Mucosa of stomach (tissue), 1 donor: Measurements from ENCODE around the gene HIP1R.

Source experiments
- H3K27me3 ChIP-seq: one replicate; pipeline ENCODE4 v1.7.0; 2013; ENCODE audit warnings: mild to moderate bottlenecking, low read length; ENCODE audit not compliant: control insufficient read depth, insufficient read depth
- H3K36me3 ChIP-seq: one replicate; pipeline ENCODE4 v1.7.0; 2013; ENCODE audit warnings: low read length; ENCODE audit not compliant: control insufficient read depth, insufficient read depth
- H3K4me1 ChIP-seq: one replicate; pipeline ENCODE4 v1.7.0; 2013; ENCODE audit warnings: mild to moderate bottlenecking, low read length; ENCODE audit not compliant: control insufficient read depth, insufficient read depth
- H3K4me3 ChIP-seq: one replicate; pipeline ENCODE4 v1.7.0; 2013; ENCODE audit warnings: low read length
- H3K9ac ChIP-seq: one replicate; pipeline ENCODE4 v1.7.0; 2013; ENCODE audit warnings: mild to moderate bottlenecking, low read length, moderate library complexity
- H3K9me3 ChIP-seq: one replicate; pipeline ENCODE4 v1.7.0; 2013; ENCODE audit warnings: mild to moderate bottlenecking, low read length, moderate library complexity; ENCODE audit not compliant: control insufficient read depth
- donor health status: Pancreatic carcinoma.

HIP1R gene

DNA sequence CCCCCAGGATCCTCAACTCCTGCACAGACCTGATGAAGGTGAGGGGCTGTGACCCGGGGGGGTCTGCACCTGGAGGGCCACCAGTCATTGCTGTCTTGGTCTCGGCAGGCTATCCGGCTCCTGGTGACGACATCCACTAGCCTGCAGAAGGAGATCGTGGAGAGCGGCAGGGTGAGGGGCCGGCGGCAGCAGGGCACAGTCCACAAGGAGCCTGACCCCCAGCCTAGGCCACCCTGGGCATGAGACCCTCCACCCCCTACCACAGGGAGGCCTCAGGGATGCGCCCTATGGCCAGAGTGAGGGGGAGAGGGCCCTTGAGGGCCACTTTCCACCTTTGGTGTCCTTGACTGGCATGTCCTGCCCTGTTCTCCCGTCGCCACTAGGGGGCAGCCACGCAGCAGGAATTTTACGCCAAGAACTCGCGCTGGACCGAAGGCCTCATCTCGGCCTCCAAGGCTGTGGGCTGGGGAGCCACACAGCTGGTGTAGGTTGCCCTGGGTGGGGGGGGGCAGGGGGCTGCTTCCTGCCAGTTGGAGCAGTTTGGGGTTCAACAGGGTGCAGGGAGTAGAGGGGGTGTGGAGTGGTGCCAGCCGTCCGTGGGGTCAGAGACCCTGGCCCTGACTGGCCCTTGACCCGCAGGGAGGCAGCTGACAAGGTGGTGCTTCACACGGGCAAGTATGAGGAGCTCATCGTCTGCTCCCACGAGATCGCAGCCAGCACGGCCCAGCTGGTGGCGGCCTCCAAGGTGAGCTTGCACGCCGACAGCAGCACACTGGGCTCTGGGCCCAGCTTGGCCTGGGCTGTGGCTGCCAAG, 25.0 kb downstream of the HIP1R start:
- Histone ChIP-seq H3K36me3 (peaks cover under 1% of the 10 kb centered on the region), H3K4me3 (no peak overlapping the region), H3K4me1 (peaks cover 30% of the 10 kb centered on the region), H3K9ac (no peak overlapping the region), H3K27me3 (no peaks in the 10 kb centered on the region), H3K9me3 (no peaks in the 10 kb centered on the region)

DNA sequence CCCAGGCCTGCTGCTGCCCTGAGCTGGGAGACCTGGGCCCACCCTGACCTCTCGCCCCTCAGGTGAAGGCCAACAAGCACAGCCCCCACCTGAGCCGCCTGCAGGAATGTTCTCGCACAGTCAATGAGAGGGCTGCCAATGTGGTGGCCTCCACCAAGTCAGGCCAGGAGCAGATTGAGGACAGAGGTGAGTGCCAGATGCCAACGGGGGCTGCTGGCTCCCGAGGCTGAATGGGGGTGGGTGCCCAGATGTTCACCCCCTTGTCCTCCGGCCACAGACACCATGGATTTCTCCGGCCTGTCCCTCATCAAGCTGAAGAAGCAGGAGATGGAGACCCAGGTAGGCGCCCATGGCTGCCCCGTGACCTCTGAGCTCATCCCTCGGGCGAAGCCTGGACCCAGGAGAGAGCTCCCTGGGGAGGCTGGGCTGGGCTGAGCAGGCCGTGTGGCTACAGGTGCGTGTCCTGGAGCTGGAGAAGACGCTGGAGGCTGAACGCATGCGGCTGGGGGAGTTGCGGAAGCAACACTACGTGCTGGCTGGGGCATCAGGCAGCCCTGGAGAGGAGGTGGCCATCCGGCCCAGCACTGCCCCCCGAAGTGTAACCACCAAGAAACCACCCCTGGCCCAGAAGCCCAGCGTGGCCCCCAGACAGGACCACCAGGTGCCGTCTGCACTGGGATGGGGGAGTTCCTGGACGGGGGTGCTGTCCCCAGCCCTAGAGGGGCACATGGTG, 25.8 kb downstream of the HIP1R start:
- Histone ChIP-seq H3K9me3 (no peaks in the 10 kb centered on the region), H3K4me3 (no peak overlapping the region), H3K9ac (no peak overlapping the region), H3K4me1 (peaks cover 30% of the 10 kb centered on the region), H3K36me3 (peaks cover 8% of the 10 kb centered on the region), H3K27me3 (no peaks in the 10 kb centered on the region)

DNA sequence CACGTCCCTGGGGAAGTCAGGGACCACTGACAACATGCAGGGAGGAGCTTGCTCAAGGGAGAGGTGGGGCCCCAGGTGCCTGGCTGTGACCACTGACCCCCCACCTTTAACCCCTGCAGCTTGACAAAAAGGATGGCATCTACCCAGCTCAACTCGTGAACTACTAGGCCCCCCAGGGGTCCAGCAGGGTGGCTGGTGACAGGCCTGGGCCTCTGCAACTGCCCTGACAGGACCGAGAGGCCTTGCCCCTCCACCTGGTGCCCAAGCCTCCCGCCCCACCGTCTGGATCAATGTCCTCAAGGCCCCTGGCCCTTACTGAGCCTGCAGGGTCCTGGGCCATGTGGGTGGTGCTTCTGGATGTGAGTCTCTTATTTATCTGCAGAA, 26.3 kb downstream of the HIP1R start:
- H3K4me1 ChIP-seq: peaks cover 30% of the 10 kb centered on the region
- H3K27me3 ChIP-seq: no peaks in the 10 kb centered on the region
- H3K36me3 ChIP-seq: peaks cover 8% of the 10 kb centered on the region
- no peak overlapping the region for H3K9ac ChIP-seq
- no peaks in the 10 kb centered on the region for H3K9me3 ChIP-seq
- H3K4me3 ChIP-seq: no peak overlapping the region

DNA sequence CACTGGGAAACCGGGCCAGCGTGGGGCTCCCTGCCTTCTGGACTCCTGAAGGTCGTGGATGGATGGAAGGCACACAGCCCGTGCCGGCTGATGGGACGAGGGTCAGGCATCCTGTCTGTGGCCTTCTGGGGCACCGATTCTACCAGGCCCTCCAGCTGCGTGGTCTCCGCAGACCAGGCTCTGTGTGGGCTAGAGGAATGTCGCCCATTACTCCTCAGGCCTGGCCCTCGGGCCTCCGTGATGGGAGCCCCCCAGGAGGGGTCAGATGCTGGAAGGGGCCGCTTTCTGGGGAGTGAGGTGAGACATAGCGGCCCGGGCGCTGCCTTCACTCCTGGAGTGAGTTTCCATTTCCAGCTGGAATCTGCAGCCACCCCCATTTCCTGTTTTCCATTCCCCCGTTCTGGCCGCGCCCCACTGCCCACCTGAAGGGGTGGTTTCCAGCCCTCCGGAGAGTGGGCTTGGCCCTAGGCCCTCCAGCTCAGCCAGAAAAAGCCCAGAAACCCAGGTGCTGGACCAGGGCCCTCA, 26.9 kb downstream of the HIP1R start:
- Histone ChIP-seq H3K36me3 (peaks cover 8% of the 10 kb centered on the region), H3K9ac (no peak overlapping the region), H3K27me3 (no peaks in the 10 kb centered on the region), H3K4me1 (peaks cover 30% of the 10 kb centered on the region), H3K4me3 (no peak overlapping the region), H3K9me3 (no peaks in the 10 kb centered on the region)

DNA sequence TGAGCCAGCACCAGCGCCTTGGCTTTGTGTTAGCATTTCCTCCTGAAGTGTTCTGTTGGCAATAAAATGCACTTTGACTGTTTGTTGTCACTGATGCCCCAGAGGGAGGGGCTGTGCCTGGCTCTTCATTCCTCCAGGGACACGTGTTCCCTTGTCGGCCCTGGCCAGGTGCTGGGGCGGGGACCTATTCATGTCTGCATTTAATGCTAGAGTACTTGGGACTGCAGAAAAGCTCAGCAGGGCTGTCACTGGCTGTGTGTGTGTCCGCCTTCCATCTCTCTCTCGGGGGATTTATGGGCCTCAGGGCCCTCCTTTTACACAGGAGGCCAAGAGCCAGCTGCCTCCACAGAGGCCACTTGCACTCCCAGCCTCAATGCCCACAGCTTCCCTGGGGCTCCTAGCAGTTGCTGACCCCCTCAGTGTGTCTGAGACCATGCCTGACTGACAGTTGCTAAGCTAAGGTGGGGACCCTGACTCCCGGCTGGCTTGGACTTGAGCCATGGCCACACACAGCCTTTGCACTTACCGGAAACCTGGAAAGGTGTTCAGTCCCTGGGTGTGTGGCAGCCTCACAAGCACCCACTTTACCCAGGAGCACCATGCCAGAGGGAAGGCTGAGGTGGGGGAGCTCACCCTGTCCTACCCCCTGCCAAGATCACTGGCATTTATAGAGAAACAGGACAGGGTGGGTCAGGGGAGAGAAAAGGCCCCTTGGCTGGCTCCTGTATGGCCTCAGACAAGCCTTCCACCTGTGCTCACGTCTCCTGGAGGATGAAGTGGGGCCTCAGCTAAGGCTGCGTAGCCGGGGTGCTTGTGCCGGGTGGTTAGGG, 27.8 kb downstream of the HIP1R start:
- H3K9ac ChIP-seq: no peak overlapping the region
- peaks cover 8% of the 10 kb centered on the region for H3K36me3 ChIP-seq
- H3K4me1 ChIP-seq: peaks cover 32% of the 10 kb centered on the region
- no peaks in the 10 kb centered on the region for H3K9me3 ChIP-seq
- H3K4me3 ChIP-seq: no peak overlapping the region
- H3K27me3 ChIP-seq: no peaks in the 10 kb centered on the region

GRCh38 chr12:122864894-122865253, 29.6 kb downstream of the HIP1R start:
- H3K4me3 ChIP-seq: no peak overlapping the region
- H3K27me3 ChIP-seq: no peaks in the 10 kb centered on the region
- H3K9ac ChIP-seq: no peak overlapping the region
- H3K36me3 ChIP-seq: peaks cover 15% of the 10 kb centered on the region
- no peaks in the 10 kb centered on the region for H3K9me3 ChIP-seq
- H3K4me1 ChIP-seq: peaks cover 40% of the 10 kb centered on the region

- Histone ChIP-seq H3K4me1 (peaks cover 45% of the 10 kb centered on the region), H3K9me3 (no peaks in the 10 kb centered on the region), H3K27me3 (no peaks in the 10 kb centered on the region), H3K9ac (no peak overlapping the region), H3K36me3 (peaks cover 15% of the 10 kb centered on the region), H3K4me3 (no peak overlapping the region)
These were observed 30.3 kb downstream of the HIP1R start for GRCh38 chr12:122865268-122866231.

DNA sequence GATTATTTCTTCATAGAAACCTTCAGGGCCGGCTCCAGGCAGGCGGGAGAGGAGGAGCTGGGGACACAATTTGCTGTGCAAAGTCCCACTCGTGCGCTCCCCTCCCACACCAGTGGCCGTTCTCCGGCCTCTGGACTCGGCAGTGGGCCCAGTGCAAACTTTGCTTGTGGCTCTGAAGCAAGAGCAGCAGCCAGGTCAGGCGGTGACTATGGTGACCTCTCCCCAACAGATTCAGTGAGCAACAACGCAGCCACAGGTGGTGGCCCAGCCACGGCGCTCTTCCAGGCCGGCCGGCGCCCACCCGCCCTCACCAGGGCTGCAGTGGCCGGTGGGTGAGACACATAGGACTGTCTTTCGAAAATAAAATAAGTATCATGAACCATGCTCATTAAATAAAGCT, 31.1 kb downstream of the HIP1R start:
- no peak overlapping the region for H3K4me3 ChIP-seq
- H3K9me3 ChIP-seq: no peaks in the 10 kb centered on the region
- H3K9ac ChIP-seq: no peak overlapping the region
- no peaks in the 10 kb centered on the region for H3K27me3 ChIP-seq
- H3K36me3 ChIP-seq: peaks cover 15% of the 10 kb centered on the region
- H3K4me1 ChIP-seq: peaks cover 51% of the 10 kb centered on the region

GRCh38 chr12:122866950-122867607, 31.8 kb downstream of the HIP1R start:
- no peaks in the 10 kb centered on the region for H3K9me3 ChIP-seq
- H3K36me3 ChIP-seq: peaks cover 15% of the 10 kb centered on the region
- H3K9ac ChIP-seq: no peak overlapping the region
- no peaks in the 10 kb centered on the region for H3K27me3 ChIP-seq
- peaks cover 58% of the 10 kb centered on the region for H3K4me1 ChIP-seq
- H3K4me3 ChIP-seq: no peak overlapping the region

- no peaks in the 10 kb centered on the region for H3K27me3 ChIP-seq
- no peaks in the 10 kb centered on the region for H3K9me3 ChIP-seq
- peaks cover 59% of the 10 kb centered on the region for H3K4me1 ChIP-seq
- H3K9ac ChIP-seq: peak overlapping the region; percentile 40
- no peak overlapping the region for H3K4me3 ChIP-seq
- H3K36me3 ChIP-seq: peaks cover 15% of the 10 kb centered on the region
These were observed 32.6 kb downstream of the HIP1R start for GRCh38 chr12:122867691-122868461.
